ENCODE results near the gene COASY. TPM values are rescaled to one million over a fixed set of nuclear protein-coding genes. Genes with fewer than 3 reads are reported as not detected.

The COASY gene
- total RNA-seq, 1 donor from 2014 or later, result 49.4 TPM

GRCh38 chr17:42563143-42563509 is 1.2 kb downstream of the COASY start:
- no peak for DNase-seq (ENCODE audit: low read depth)
- H3K4me3 ChIP-seq (ENCODE audit: low read depth, low read length), result peak overlapping the region; percentile 94
- TF ChIP-seq CTCF (conservative IDR thresholded peaks at IDR 0.05; ENCODE audit: low read depth, low read length), result no peak

- no peak for DNase-seq (ENCODE audit: low read depth)
- peak overlapping the region; percentile 94 for H3K4me3 ChIP-seq (ENCODE audit: low read depth, low read length)
- TF ChIP-seq CTCF (conservative IDR thresholded peaks at IDR 0.05; ENCODE audit: low read depth, low read length), result no peak
These were observed 1.6 kb downstream of the COASY start for GRCh38 chr17:42563543-42563942.

GRCh38 chr17:42563950-42564349 is 2.0 kb downstream of the COASY start:
- no peak for DNase-seq (ENCODE audit: low read depth)
- peak overlapping the region; percentile 94 for H3K4me3 ChIP-seq (ENCODE audit: low read depth, low read length)
- no peak for TF ChIP-seq CTCF (conservative IDR thresholded peaks at IDR 0.05; ENCODE audit: low read depth, low read length)

GRCh38 chr17:42564815-42565522 is 3.0 kb downstream of the COASY start:
- DNase-seq (ENCODE audit: low read depth), result no peak
- H3K4me3 ChIP-seq (ENCODE audit: low read depth, low read length), result no peak overlapping the region
- no peak for TF ChIP-seq CTCF (conservative IDR thresholded peaks at IDR 0.05; ENCODE audit: low read depth, low read length)

- no peak for DNase-seq (ENCODE audit: low read depth)
- no peak for TF ChIP-seq CTCF (conservative IDR thresholded peaks at IDR 0.05; ENCODE audit: low read depth, low read length)
- H3K4me3 ChIP-seq (ENCODE audit: low read depth, low read length), result no peak overlapping the region
These were observed 3.7 kb downstream of the COASY start for GRCh38 chr17:42565523-42566214.

GRCh38 chr17:42566215-42566882 is 4.4 kb downstream of the COASY start:
- H3K4me3 ChIP-seq (ENCODE audit: low read depth, low read length), result peak overlapping the region; percentile 94
- TF ChIP-seq CTCF (conservative IDR thresholded peaks at IDR 0.05; ENCODE audit: low read depth, low read length), result no peak
- DNase-seq (ENCODE audit: low read depth), result no peak
